Inflammatory macrophage treated with lipopolysaccharide for 1 hour (primary cell): ENCODE results near the gene ARHGDIG.

Experiments used
- DNase-seq, 2 donors: peaks; one replicate each; pipeline ENCODE4 v3.0.0-alpha.2; 2020 to 2022

ARHGDIG gene

GRCh38 chr16:281660-282255, 1.4 kb downstream of the ARHGDIG start:
- DNase-seq = no peak

- DNase-seq = no peak
Measured at GRCh38 chr16:282491-282890, 2.1 kb downstream of the ARHGDIG start.

- no peak for DNase-seq
Measured at GRCh38 chr16:283033-283805, 2.8 kb downstream of the ARHGDIG start, which contains the start of gene PDIA2. PDIA2 (plus strand) TSS chr16:283164; CDS start chr16:283170, 6 bp downstream.

- no peak for DNase-seq
Measured at GRCh38 chr16:284204-285120, 4.1 kb downstream of the ARHGDIG start.

- DNase-seq = no peak
Measured at GRCh38 chr16:285146-286055, 5.0 kb downstream of the ARHGDIG start.

GRCh38 chr16:286491-287297, 6.3 kb downstream of the ARHGDIG start:
- DNase-seq = no peak

- no peak for DNase-seq
Measured at GRCh38 chr16:287298-287811, 7.0 kb downstream of the ARHGDIG start.

- no peak for DNase-seq
Measured at GRCh38 chr16:287981-288920, 7.9 kb downstream of the ARHGDIG start.

GRCh38 chr16:289395-289997, 9.1 kb downstream of the ARHGDIG start:
- DNase-seq = no peak

GRCh38 chr16:290015-290680, 9.8 kb downstream of the ARHGDIG start:
- DNase-seq = no peak

- DNase-seq = no peak
Measured at GRCh38 chr16:290681-291405, 10.5 kb downstream of the ARHGDIG start.

GRCh38 chr16:291539-291938, 11.1 kb downstream of the ARHGDIG start:
- no peak for DNase-seq

GRCh38 chr16:293043-293775, 12.8 kb downstream of the ARHGDIG start:
- DNase-seq = no peak

GRCh38 chr16:296276-296675, 15.9 kb downstream of the ARHGDIG start:
- DNase-seq = no peak

GRCh38 chr16:296806-297510, 16.6 kb downstream of the ARHGDIG start:
- DNase-seq = no peak

GRCh38 chr16:297832-298231, 17.4 kb downstream of the ARHGDIG start:
- no peak for DNase-seq

- no peak for DNase-seq
Measured at GRCh38 chr16:301235-301634, 20.8 kb downstream of the ARHGDIG start.
